ENCODE results near the gene RCSD1. TPM values are rescaled to one million over a fixed set of nuclear protein-coding genes. Genes with fewer than 3 reads are reported as not detected.
"Not testable (repeated sequence)": the region's sequence is repeated elsewhere in the genome, so short reads cannot be mapped to it uniquely, and the experiment has no call there.

Gene RCSD1
- total RNA-seq, 1 donor from 2014 or later = 41.6 TPM

DNA sequence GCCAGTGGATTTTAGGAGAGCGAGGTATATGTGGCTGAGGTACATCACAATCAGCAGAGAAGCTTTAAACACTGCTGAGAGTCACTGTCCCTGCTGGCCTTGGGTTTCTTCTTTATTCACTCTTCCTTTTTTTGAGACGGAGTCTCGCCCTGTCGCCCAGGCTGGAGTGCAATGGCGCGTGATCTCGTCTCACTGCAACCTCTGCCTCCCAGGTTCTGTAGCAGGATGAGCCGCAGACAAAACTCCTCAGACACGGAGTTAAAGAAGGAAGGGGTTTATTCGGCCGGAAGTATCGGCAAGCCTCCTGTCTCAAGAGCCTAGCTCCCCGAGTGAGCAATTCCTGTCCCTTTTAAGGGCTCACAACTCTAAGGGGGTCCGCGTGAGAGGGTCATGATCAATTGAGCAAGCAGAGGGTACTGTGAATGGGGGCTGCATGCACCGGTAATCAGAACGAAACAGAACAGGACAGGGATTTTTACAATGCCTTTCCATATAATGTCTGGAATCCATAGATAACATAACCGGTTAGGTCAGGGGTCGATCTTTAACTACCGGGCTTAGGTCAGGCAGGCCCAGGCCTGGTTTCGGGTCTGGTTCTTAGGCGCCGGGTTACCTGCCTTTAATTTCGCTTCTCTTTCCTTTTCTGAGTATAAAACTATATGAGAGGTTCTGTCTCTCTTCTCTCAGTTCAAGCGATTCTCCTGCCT is 89.8 kb downstream of the RCSD1 start:
- DNase-seq (ENCODE audit: missing footprints); ATAC-seq; intact Hi-C loops (cut with DNase I): not testable (repeated sequence)

GRCh38 chr1:167720965-167721616 is 91.1 kb downstream of the RCSD1 start:
- DNase-seq (ENCODE audit: missing footprints) = no peak
- intact Hi-C loops (cut with DNase I) = loop anchor here (1.0 kb wide), 1 partner anchor 215 kb away; the partner anchor contains the start of gene DCAF6
- ATAC-seq = peak; percentile 53

DNA sequence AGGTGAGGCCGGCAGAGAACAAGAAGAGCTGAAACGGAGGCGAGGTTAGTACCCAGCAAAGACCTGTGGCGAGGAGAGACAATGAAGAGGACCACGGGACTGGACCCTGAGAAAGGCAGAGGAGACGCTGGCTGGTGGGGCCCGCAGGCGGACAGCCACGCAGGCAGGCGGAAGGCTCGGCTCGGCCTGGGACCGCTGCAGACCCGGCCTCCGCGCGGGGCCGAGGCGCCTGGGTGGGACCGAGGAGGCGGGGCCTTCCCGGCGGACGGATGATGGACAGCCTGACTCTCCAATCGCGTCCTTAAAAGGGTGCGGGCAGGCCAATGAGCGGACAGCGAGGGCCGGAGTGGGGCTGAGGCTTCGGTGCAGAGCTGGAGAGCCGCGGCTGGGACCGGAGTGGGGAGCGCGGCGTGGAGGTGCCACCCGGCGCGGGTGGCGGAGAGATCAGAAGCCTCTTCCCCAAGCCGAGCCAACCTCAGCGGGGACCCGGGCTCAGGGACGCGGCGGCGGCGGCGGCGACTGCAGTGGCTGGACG is 91.7 kb downstream of the RCSD1 start, which contains the start of gene MPZL1:
MPZL1 (plus strand) TSS at position 366 of the 535 bp plus-strand sequence. CDS start 170 bp downstream, outside the sequence.
- DNase-seq (ENCODE audit: missing footprints) = peak; percentile 97
- intact Hi-C loops (cut with DNase I) = loop anchor here (1.0 kb wide), 2 partner anchors 82 to 215 kb away; partner anchors contain the start of gene DCAF6
- ATAC-seq = peak; percentile 99

- intact Hi-C loops (cut with DNase I) = loop anchor here (1.0 kb wide), 1 partner anchor 81 kb away; no protein-coding TSS in a partner anchor
- ATAC-seq (peak; percentile 45), DNase-seq (ENCODE audit: missing footprints) (no peak)
These were observed 92.3 kb downstream of the RCSD1 start for GRCh38 chr1:167722152-167722869.

DNA sequence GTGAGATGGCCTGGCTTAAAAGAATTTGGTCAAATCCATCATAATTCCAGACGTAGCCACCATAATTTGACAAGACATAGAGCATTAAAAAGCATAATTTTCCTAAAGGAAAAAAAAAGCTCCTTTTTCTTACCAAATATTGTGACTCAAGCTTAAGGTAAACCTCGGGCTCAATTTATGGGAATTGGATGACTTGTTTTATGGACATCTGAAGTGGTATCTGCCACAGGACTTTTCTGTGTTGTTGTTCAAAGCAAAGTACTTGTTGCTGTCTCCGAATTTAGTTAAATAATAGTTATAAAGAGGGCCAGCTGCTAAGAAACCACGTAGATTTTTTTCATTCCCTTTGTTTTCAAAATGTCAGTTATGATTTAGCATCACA is 92.8 kb downstream of the RCSD1 start:
- DNase-seq (ENCODE audit: missing footprints) = no peak
- no peak for ATAC-seq
- intact Hi-C loops (cut with DNase I) = loop anchor here (1.0 kb wide), 1 partner anchor 80 kb away; no protein-coding TSS in a partner anchor

DNA sequence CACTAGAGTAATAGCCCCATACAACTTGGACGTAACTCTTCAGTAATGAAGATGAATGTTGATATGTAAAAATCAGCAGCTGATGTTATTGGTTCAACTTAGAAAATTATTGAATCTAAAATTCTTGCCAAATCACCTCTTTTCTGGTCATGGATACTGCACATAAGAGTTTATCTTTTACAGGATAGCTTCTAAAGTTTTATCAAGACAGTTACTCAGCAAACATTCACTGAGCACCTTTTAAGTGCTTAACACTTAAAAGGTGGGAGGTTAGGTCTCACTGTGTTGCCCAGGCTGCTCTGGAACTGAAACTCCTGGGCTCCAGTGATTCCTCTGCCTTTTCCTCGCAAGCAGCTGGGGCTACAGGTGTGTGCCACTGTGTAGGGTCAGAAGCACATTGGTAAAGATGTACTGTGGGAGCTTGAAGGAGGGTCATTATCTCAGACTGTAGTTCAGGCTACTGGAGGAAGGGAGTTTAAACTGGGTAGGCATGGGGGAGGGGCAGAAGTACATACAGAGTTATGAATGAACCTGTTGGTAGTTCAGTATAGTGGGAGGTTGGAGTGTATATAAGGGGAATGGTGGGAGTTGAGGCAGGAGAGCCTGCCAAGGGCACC is 93.8 kb downstream of the RCSD1 start:
- DNase-seq (ENCODE audit: missing footprints) (no peak), ATAC-seq (no peak)
- intact Hi-C loops (cut with DNase I) = no loop called here

- no peak for ATAC-seq
- intact Hi-C loops (cut with DNase I) = no loop called here
- no peak for DNase-seq (ENCODE audit: missing footprints)
These were observed 96.0 kb downstream of the RCSD1 start for GRCh38 chr1:167726008-167726407.

DNA sequence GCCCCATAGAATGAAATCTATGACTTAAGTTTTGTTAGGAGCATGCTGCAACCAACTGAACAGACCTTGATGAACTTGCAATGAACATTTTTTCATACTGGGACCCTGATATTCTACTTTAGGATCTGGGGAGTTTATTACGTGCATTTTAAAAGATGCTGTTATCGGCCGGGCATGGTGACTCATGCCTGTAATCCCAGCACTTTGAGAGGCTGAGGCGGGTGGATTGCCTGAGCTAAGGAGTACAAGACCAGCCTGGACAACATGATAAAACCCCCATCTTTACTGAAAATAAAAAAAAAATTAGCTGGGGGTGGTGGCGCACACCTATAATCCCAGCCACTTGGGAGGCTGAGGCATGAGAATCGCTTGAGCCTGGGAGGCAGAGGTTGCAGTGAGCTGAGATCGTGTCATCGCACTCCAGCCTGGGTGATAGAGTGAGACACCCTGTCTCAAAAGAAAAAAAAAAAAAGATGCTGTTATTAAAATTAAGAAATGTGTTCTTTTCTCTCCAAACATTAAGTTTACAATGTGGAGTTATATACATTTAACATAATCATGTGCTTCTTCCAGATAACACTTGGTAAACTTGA is 98.9 kb downstream of the RCSD1 start:
- no peak for ATAC-seq
- intact Hi-C loops (cut with DNase I) = no loop called here

DNA sequence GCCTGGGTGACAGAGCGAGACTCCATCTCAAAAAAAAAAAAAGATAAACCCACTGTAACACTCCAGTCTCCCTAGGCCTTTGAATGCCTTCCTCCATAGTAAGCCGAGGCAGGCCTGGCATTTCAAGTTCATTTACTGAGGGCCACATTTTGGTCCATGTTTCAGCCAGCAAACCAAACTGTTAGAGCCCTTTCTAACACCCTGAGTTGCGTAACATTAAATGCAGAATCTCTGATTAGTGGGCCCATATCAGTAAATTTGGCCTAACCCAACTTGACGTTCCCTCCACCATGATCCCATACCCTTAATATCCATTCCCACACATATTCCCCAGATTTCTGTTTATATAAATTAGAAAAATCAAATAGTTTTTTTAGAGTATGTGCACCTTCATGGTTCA is 104.2 kb downstream of the RCSD1 start:
- intact Hi-C loops (cut with DNase I) = no loop called here
- ATAC-seq = no peak
- DNase-seq (ENCODE audit: missing footprints) = no peak

More for the DNA sequence above, 98.9 kb downstream of the RCSD1 start:
- DNase-seq (ENCODE audit: missing footprints) = no peak

- no peak for ATAC-seq
- DNase-seq (ENCODE audit: missing footprints) = no peak
- intact Hi-C loops (cut with DNase I) = no loop called here
These were observed 104.8 kb downstream of the RCSD1 start for GRCh38 chr1:167734841-167735240.

DNA sequence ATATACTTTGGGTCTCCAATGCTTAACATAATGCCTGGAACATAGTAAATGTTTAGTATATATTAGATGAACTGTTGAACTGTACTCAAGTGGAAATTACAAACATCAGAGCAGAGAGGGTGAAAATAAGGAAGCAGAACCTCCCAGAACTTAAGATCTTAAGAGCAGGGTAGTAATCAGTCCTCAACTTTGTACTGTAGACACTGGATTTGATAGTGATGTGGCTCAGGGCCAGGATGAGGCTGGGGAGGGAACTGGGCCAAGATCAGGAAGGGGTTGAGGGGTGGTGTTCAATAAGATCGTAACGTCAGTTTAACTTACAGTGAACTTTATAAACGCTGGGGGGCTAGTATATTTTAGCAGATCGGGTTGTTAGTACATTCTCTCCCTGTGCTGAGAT is 107.1 kb downstream of the RCSD1 start:
- DNase-seq (ENCODE audit: missing footprints) (no peak), ATAC-seq (no peak)
- intact Hi-C loops (cut with DNase I) = no loop called here

DNA sequence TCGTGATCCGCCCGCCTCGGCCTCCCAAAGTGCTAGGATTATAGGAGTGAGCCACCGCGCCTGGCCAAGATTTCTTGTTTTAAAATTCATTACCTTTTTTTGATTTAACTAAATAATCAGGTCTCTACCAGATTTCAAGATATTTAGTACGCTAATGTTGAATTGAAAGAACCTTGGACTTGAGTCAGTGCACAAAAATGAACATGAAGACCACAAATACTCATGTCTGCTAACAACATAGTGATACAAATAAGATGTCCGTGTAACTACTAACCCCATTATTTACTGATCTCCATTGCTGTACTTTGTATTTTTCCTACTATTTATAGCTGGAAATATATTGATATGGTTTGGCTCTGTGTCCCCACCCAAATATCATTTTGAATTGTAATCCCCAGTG is 108.1 kb downstream of the RCSD1 start:
- DNase-seq (ENCODE audit: missing footprints) (no peak), ATAC-seq (no peak)
- intact Hi-C loops (cut with DNase I) = no loop called here

- ATAC-seq (no peak), DNase-seq (ENCODE audit: missing footprints) (no peak)
- intact Hi-C loops (cut with DNase I) = no loop called here
These were observed 109.7 kb downstream of the RCSD1 start for GRCh38 chr1:167739752-167740151.

- intact Hi-C loops (cut with DNase I); ATAC-seq; DNase-seq (ENCODE audit: missing footprints): not testable (repeated sequence)
These were observed 111.1 kb downstream of the RCSD1 start for GRCh38 chr1:167741103-167741502.

DNA sequence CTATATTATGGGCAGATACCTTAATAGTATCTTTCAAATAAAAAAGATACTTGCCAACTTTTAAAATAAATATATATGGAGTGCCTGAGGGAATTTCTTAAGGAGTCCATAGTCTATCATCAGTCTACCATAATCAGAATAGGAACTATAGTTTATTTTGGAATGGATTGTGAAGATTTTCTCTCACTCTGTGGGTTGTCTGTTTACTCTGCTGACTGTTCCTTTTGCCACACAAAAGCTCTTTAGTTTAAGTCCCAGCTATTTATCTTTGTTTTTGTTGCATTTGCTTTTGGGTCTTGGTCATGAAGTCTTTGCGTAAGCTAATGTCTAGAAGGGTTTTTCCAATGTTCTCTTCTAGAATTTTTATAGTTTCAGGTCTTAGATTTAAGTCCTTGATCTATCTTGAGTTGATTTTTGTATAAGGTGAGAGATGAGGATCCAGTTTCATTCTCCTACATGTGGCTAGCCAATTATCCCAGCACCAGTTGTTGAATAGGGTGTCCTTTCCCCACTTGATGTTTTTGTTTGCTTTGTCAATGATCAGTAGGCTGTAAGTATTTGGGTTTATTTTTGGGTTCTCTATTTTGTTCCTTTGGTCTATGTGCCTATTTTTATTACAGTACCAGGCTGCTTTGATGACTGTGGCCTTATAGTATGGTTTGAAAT is 112.5 kb downstream of the RCSD1 start:
- ATAC-seq; intact Hi-C loops (cut with DNase I); DNase-seq (ENCODE audit: missing footprints): not testable (repeated sequence)

DNA sequence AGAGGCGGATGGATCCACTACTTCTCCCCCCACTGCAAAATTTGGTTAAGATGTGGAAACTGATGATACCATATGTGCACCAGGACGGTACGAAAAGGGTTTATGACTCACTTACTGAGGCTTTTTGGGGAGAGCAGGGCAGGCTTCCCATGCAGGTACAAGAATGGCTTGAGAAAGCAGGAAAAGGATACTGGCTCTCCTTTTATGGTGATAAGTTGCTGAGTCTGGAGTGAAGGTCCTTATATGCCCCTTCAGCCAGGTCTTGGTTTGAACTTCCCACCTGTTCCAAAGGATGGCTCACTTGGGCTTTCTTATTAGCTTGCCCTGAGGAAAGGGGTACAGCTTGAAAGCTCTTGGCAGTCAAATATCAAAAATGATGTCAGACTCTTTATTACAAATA is 114.9 kb downstream of the RCSD1 start:
- intact Hi-C loops (cut with DNase I) = no loop called here
- ATAC-seq = no peak
- no peak for DNase-seq (ENCODE audit: missing footprints)

DNA sequence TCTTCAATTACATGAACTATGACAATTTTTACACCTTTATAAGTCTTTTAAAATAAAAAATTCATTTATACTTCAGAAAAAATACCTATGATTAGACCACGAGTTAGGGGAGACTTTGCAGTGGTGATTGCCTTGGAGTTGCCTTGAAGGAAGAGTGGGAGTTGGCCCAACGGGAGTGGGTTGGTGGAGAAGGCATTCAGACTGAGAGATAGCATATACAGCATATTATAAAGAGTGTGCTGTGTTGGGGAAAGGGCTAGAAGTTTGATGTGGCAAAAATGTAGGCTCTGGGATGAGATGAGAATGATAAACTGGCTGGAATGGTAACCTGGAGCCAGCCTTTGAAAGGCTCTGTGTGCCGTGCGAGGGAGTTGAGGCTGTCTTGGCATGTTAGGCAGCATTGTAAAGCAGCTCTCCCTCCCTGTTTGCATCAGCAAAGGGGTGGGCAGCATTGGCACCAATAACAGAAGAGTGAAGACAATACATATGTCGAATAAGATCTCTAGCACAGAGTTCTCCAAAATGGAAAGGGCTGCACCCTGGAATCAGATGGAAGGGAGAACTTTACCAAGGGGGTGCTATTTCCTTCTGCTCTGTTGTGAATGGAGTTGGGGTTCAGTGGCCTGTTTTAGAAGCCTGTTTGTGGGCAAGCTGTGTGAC is 116.1 kb downstream of the RCSD1 start:
- intact Hi-C loops (cut with DNase I) = no loop called here
- no peak for DNase-seq (ENCODE audit: missing footprints)
- no peak for ATAC-seq
